OCI-LY7 (cell line): ENCODE measurements around the gene SH3RF3. TPM values are rescaled to one million over a fixed set of nuclear protein-coding genes. Genes with fewer than 3 reads are reported as not detected.

Source experiments
- BruUV-seq: library from RNA; stranded (reverse); fragments of 400-500 nt; replicated peaks from 2 replicates; lab custom pipeline; 2021; lab: Mats Ljungman, UMichigan
- CTCF ChIA-PET: fragments of 300-600 bp; sonication (Branson Sonifier 250); formaldehyde crosslinking; loops from one replicate; lab custom pipeline; 2022; ENCODE audit warnings: antibody characterized with exemption; ENCODE audit not compliant: unreplicated experiment; lab: Charles Lee
- POLR2A ChIA-PET: fragments of 300-600 bp; sonication (Branson Sonifier 250); formaldehyde crosslinking; loops from one replicate; lab custom pipeline; 2022; ENCODE audit warnings: antibody characterized with exemption; lab: Charles Lee
- DNase-seq: peaks from one replicate; pipeline ENCODE4 v3.0.0-alpha.2; 2015; ENCODE audit warnings: low spot score
- H2AFZ ChIP-seq: fragments of 200-600 bp; sonication (generic), shearing (Covaris generic); 2 replicates; pipeline ENCODE4 v1.6.1; 2014; ENCODE audit warnings: mild to moderate bottlenecking, antibody characterized with exemption, low read length, moderate library complexity
- H3K27ac ChIP-seq: fragments of 200-600 bp; sonication (generic); 2 replicates; pipeline ENCODE4 v1.5.1; 2014; ENCODE audit warnings: mixed run types, low read depth, mild to moderate bottlenecking, moderate library complexity, low read length, inconsistent platforms; ENCODE audit not compliant: poor library complexity, severe bottlenecking
- H3K36me3 ChIP-seq: fragments of 200-600 bp; sonication (generic); 2 replicates; pipeline ENCODE4 v1.6.1; 2014; ENCODE audit warnings: mild to moderate bottlenecking, antibody characterized with exemption, low read length, moderate library complexity, mixed read lengths; ENCODE audit not compliant: insufficient read depth
- H3K4me1 ChIP-seq: fragments of 200-600 bp; sonication (generic); 2 replicates; pipeline ENCODE4 v1.5.1; 2014; ENCODE audit warnings: mild to moderate bottlenecking, low read length; ENCODE audit not compliant: insufficient read depth, poor library complexity, severe bottlenecking
- H3K4me2 ChIP-seq: fragments of 200-600 bp; sonication (generic); 2 replicates; pipeline ENCODE4 v1.6.1; 2014; ENCODE audit warnings: mild to moderate bottlenecking, low read length
- H3K4me3 ChIP-seq: fragments of 200-600 bp; sonication (generic); 2 replicates; pipeline ENCODE4 v1.5.1; 2014; ENCODE audit warnings: mild to moderate bottlenecking, low read depth, low read length; ENCODE audit not compliant: poor library complexity, severe bottlenecking
- H3K79me2 ChIP-seq: fragments of 200-600 bp; sonication (generic); 2 replicates; pipeline ENCODE4 v1.6.1; 2016; ENCODE audit warnings: low read depth, mild to moderate bottlenecking, low read length, moderate library complexity, mixed read lengths; ENCODE audit not compliant: insufficient read depth
- H3K9me2 ChIP-seq: fragments of 200-600 bp; sonication (generic); 2 replicates; pipeline ENCODE4 v1.6.1; 2016; ENCODE audit warnings: mild to moderate bottlenecking, low read length, mixed read lengths; ENCODE audit not compliant: insufficient read depth
- H3K9me3 ChIP-seq: fragments of 200-600 bp; sonication (generic); 2 replicates; pipeline ENCODE4 v1.6.1; 2014; ENCODE audit warnings: mild to moderate bottlenecking, mixed run types, low read length, mixed read lengths
- H4K20me1 ChIP-seq: fragments of 200-600 bp; sonication (generic); 2 replicates; pipeline ENCODE4 v1.6.1; 2014; ENCODE audit warnings: mild to moderate bottlenecking, antibody characterized with exemption, low read length, moderate library complexity, mixed read lengths; ENCODE audit not compliant: insufficient read depth
- EZH2phosphoT487 ChIP-seq: fragments of 200-600 bp; sonication (generic); IDR thresholded peaks from 2 replicates; pipeline ENCODE4 v1.6.1; 2018; ENCODE audit warnings: low read depth, borderline replicate concordance, mild to moderate bottlenecking, mixed run types, antibody characterized with exemption, low read length, moderate library complexity, mixed read lengths
- intact Hi-C: fragments of 100-400 bp; cut with micrococcal nuclease; formaldehyde crosslinking; loops from one replicate; pipeline ENCODE4 v1.10.0; 2022; ENCODE audit not compliant: unreplicated experiment
- total RNA-seq, 2 experiments: library from RNA; depleted of rRNA in 1 of 2; stranded (reverse); fragments of >200 nt in 1 of 2; shearing (Covaris generic) in 1 of 2; gene quantifications; 2 replicates each; pipeline ENCODE4 v1.2.3, GENCODE V29; 2014 to 2022
- TF ChIP-seq, protein P1 (sequence below): fragments of 200-600 bp; sonication (generic); conservative IDR thresholded peaks from 2 replicates; pipeline ENCODE4 v1.5.1; 2014; ENCODE audit warnings: mild to moderate bottlenecking, antibody characterized with exemption, low read length, moderate library complexity, mixed read lengths

Gene SH3RF3
- total RNA-seq, 2 experiments from 2014 or later = not detected

DNA sequence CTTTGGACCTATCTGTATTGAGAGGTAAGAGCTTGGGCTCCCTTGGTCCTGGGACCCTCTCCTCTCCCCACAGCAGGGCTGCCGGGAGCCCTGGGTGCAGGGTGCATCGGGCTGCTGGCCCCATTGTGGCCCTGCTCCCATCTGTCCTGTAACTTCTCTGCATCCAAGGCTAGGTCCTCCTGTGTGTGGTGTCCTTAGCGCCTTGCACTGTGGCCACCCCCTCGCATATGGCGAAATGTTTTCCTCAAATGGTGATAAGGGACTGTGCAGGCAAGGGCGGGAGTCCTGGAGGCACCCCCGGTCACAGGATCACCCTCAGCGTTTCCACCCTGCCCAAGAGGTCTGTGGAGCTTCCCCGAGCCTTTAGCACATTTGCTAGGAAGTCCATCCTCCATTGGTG is 208.2 kb downstream of the SH3RF3 start:
- H3K4me3 ChIP-seq = no peak overlapping the region
- no peaks in the 10 kb centered on the region for H3K4me1 ChIP-seq
- intact Hi-C loops = no loop called here
- no peaks in the 10 kb centered on the region for H4K20me1 ChIP-seq
- H3K79me2 ChIP-seq = no peaks in the 10 kb centered on the region
- ChIA-PET POLR2A (no interaction called here), CTCF (no interaction called here)
- no peaks in the 10 kb centered on the region for H3K9me3 ChIP-seq
- BruUV-seq = no TSS peak
- DNase-seq = no peak
- no peaks in the 10 kb centered on the region for H3K36me3 ChIP-seq
- H3K4me2 ChIP-seq = no peak overlapping the region
- TF ChIP-seq, protein P1, sequence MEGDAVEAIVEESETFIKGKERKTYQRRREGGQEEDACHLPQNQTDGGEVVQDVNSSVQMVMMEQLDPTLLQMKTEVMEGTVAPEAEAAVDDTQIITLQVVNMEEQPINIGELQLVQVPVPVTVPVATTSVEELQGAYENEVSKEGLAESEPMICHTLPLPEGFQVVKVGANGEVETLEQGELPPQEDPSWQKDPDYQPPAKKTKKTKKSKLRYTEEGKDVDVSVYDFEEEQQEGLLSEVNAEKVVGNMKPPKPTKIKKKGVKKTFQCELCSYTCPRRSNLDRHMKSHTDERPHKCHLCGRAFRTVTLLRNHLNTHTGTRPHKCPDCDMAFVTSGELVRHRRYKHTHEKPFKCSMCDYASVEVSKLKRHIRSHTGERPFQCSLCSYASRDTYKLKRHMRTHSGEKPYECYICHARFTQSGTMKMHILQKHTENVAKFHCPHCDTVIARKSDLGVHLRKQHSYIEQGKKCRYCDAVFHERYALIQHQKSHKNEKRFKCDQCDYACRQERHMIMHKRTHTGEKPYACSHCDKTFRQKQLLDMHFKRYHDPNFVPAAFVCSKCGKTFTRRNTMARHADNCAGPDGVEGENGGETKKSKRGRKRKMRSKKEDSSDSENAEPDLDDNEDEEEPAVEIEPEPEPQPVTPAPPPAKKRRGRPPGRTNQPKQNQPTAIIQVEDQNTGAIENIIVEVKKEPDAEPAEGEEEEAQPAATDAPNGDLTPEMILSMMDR = no peak
- TF ChIP-seq EZH2phosphoT487 = no peak
- no peaks in the 10 kb centered on the region for H3K9me2 ChIP-seq
- no peak overlapping the region for H3K27ac ChIP-seq
- H2AFZ ChIP-seq = no peak overlapping the region

DNA sequence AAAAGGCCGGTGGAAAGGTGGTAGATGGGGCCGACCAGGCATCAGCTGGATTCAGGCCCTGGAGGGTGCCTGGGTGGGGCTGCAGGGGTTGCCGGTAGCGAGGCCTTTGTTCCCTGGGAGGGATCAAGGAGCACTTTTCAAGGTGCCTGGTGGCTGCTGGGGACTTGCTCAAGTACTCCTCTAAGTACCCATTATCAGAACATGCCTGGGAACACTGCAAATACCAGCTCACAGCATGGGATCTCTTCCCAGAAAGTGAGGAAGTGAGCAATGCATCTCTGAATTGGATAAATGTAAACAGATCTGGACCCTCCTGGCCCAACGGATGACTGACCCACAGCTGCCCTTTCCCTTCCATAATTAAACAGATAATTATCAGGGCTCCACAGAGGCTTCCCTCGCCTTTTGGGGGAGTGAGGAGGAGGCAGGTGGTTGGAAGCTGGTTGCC is 210.5 kb downstream of the SH3RF3 start:
- Histone ChIP-seq H4K20me1 (no peaks in the 10 kb centered on the region), H3K9me2 (no peaks in the 10 kb centered on the region), H3K36me3 (no peaks in the 10 kb centered on the region), H3K4me2 (no peak overlapping the region), H3K4me1 (no peaks in the 10 kb centered on the region), H3K4me3 (no peak overlapping the region), H2AFZ (no peak overlapping the region), H3K9me3 (no peaks in the 10 kb centered on the region), H3K27ac (no peak overlapping the region), H3K79me2 (no peaks in the 10 kb centered on the region)
- POLR2A ChIA-PET = interaction anchor here (1.0 kb wide), 1 partner anchor 15 kb away, joined by 3 read pairs; no protein-coding TSS in a partner anchor
- TF ChIP-seq EZH2phosphoT487 = no peak
- TF ChIP-seq, protein P1 = no peak
- no peak for DNase-seq
- CTCF ChIA-PET = no interaction called here
- no TSS peak for BruUV-seq
- intact Hi-C loops = no loop called here

GRCh38 chr2:109340381-109340780 is 211.4 kb downstream of the SH3RF3 start:
- no peaks in the 10 kb centered on the region for H3K4me1 ChIP-seq
- intact Hi-C loops = no loop called here
- ChIA-PET POLR2A (interaction anchor here (0.8 to 1.0 kb wide), 2 partner anchors 14 to 17 kb away, joined by 3 read pairs; no protein-coding TSS in a partner anchor), CTCF (no interaction called here)
- H3K79me2 ChIP-seq = no peaks in the 10 kb centered on the region
- H3K9me2 ChIP-seq = no peaks in the 10 kb centered on the region
- H3K27ac ChIP-seq = no peak overlapping the region
- H4K20me1 ChIP-seq = no peaks in the 10 kb centered on the region
- TF ChIP-seq, protein P1 = no peak
- no peak for TF ChIP-seq EZH2phosphoT487
- no peak overlapping the region for H3K4me2 ChIP-seq
- no peak for DNase-seq
- H3K4me3 ChIP-seq = no peak overlapping the region
- no peaks in the 10 kb centered on the region for H3K36me3 ChIP-seq
- no peaks in the 10 kb centered on the region for H3K9me3 ChIP-seq
- H2AFZ ChIP-seq = no peak overlapping the region
- BruUV-seq = no TSS peak
